ENCODE data around the gene OR8J1. TPM values are rescaled to one million over a fixed set of nuclear protein-coding genes. Genes with fewer than 3 reads are reported as not detected.
"Not testable (repeated sequence)": the region's sequence is repeated elsewhere in the genome, so short reads cannot be mapped to it uniquely, and the experiment has no call there.

Gene OR8J1
- total RNA-seq, 1 donor from 2014 or later = not detected

DNA sequence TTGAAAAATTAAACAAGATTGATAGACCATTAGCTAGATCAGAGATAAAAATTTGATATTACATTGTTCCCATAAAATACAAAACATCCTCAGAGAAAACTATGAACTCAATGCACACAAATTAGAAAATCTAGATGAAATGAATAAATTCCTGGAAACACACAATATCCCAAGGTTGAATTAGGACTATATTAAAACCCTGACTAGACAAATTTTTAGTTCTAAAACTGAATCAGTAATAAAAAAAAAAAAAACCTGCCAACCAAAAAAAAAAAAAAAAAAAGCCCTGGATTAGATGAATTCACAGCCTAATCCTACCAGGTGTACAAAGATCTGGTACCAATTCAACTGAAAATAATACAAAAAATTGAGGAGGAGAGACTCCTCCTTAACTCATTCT is 13.8 kb upstream of the OR8J1 start:
- TF ChIP-seq CTCF (IDR thresholded peaks at IDR 0.05; ENCODE audit: insufficient read depth, low read length, poor library complexity, severe bottlenecking) = no peak
- Histone ChIP-seq H3K4me3 (ENCODE audit: low read depth, low read length) (no peak overlapping the region), H3K27me3 (ENCODE audit: control insufficient read depth, insufficient read depth, low read length) (no peaks in the 10 kb centered on the region), H3K36me3 (ENCODE audit: control insufficient read depth, insufficient read depth, low read length) (no peaks in the 10 kb centered on the region)
- no peak for DNase-seq (ENCODE audit: low read depth)

GRCh38 chr11:56345739-56346138 is 8.4 kb upstream of the OR8J1 start, which contains the start of gene OR8K1:
OR8K1 (plus strand) TSS chr11:56346039; CDS start chr11:56346039, 0 bp downstream.
- no peak for DNase-seq (ENCODE audit: low read depth)
- H3K27me3 ChIP-seq (ENCODE audit: control insufficient read depth, insufficient read depth, low read length) = no peaks in the 10 kb centered on the region
- TF ChIP-seq CTCF (IDR thresholded peaks at IDR 0.05; ENCODE audit: insufficient read depth, low read length, poor library complexity, severe bottlenecking) = no peak
- no peaks in the 10 kb centered on the region for H3K36me3 ChIP-seq (ENCODE audit: control insufficient read depth, insufficient read depth, low read length)
- H3K4me3 ChIP-seq (ENCODE audit: low read depth, low read length) = no peak within 1 kb of the TSS

DNA sequence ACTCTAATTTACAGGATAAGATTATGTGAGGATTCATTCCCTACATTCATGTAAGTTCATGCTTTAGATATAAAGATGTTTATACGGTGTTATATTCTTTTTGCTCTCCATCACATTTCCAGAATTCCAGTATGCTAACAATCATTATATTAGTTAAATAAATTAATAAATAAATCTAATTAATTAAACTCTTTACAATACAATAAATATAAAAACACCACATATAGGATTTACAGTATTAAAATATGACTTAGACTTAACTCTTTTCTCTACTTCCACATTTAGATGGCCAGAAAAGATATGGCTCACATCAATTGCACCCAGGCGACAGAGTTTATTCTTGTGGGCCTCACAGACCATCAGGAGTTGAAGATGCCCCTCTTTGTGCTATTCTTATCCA is 21.2 kb downstream of the OR8J1 start, which contains the start of gene OR8U1:
TSS of gene OR8U1 (plus strand) at position 301 of the 400 bp plus-strand sequence. CDS start at position 301, 0 bp downstream.
- H3K36me3 ChIP-seq (ENCODE audit: control insufficient read depth, insufficient read depth, low read length) = no peaks in the 10 kb centered on the region
- no peak within 1 kb of the TSS for H3K4me3 ChIP-seq (ENCODE audit: low read depth, low read length)
- TF ChIP-seq CTCF (IDR thresholded peaks at IDR 0.05; ENCODE audit: insufficient read depth, low read length, poor library complexity, severe bottlenecking) = no peak
- H3K27me3 ChIP-seq (ENCODE audit: control insufficient read depth, insufficient read depth, low read length) = no peaks in the 10 kb centered on the region
- no peak for DNase-seq (ENCODE audit: low read depth)

- Histone ChIP-seq H3K27me3 (ENCODE audit: control insufficient read depth, insufficient read depth, low read length) (no peaks in the 10 kb centered on the region), H3K36me3 (ENCODE audit: control insufficient read depth, insufficient read depth, low read length) (no peaks in the 10 kb centered on the region), H3K4me3 (ENCODE audit: low read depth, low read length) (no peak overlapping the region)
- no peak for DNase-seq (ENCODE audit: low read depth)
- no peak for TF ChIP-seq CTCF (IDR thresholded peaks at IDR 0.05; ENCODE audit: insufficient read depth, low read length, poor library complexity, severe bottlenecking)
Measured at GRCh38 chr11:56380120-56380519, 26.0 kb downstream of the OR8J1 start.

DNA sequence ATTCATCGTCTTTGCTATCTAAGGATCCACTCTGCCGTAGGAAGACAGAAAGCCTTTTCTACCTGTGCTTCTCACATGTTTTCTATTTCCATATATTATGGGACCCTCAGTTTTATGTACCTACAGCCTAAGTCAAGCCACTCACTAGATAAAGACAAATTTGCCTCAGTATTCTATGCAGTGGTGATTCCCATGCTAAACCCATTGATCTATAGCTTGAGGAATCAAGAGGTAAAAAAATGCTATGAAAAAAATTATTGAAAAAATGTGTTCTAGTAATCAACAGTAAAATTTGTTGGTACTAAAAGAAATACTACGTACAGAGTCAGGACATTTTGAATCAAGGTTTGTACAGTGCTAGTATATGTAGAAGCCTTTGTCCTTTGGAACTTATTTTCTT is 40.3 kb downstream of the OR8J1 start:
- no peaks in the 10 kb centered on the region for H3K27me3 ChIP-seq (ENCODE audit: control insufficient read depth, insufficient read depth, low read length)
- DNase-seq (ENCODE audit: low read depth) = no peak
- no peak for TF ChIP-seq CTCF (IDR thresholded peaks at IDR 0.05; ENCODE audit: insufficient read depth, low read length, poor library complexity, severe bottlenecking)
- H3K4me3 ChIP-seq (ENCODE audit: low read depth, low read length) = no peak overlapping the region
- H3K36me3 ChIP-seq (ENCODE audit: control insufficient read depth, insufficient read depth, low read length) = no peaks in the 10 kb centered on the region

DNA sequence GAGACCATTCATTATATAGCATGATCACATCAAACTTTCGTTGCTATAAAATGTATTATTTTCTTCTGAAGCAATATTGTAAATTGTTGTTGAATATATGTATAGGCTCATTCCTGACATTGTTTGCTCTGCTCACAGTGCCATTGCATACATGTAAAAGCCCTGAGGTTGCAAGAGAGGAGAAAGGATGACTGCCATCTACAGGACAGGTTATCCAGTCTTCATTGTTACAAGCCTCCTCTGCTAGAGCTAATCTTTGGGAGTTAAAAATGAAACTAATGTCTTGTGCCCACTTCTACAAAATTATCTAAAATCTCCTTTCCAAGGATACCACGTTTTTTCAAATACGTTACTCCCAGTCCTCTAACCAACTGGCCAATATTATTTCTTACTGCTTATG is 42.0 kb downstream of the OR8J1 start:
- TF ChIP-seq CTCF (IDR thresholded peaks at IDR 0.05; ENCODE audit: insufficient read depth, low read length, poor library complexity, severe bottlenecking) = no peak
- no peak overlapping the region for H3K4me3 ChIP-seq (ENCODE audit: low read depth, low read length)
- no peaks in the 10 kb centered on the region for H3K36me3 ChIP-seq (ENCODE audit: control insufficient read depth, insufficient read depth, low read length)
- no peak for DNase-seq (ENCODE audit: low read depth)
- no peaks in the 10 kb centered on the region for H3K27me3 ChIP-seq (ENCODE audit: control insufficient read depth, insufficient read depth, low read length)

- not testable (repeated sequence) for H3K36me3 ChIP-seq (ENCODE audit: control insufficient read depth, insufficient read depth, low read length); DNase-seq (ENCODE audit: low read depth); H3K4me3 ChIP-seq (ENCODE audit: low read depth, low read length); H3K27me3 ChIP-seq (ENCODE audit: control insufficient read depth, insufficient read depth, low read length)
Measured at GRCh38 chr11:56401858-56402461, 47.9 kb downstream of the OR8J1 start.
